ENCODE results near the gene PCDH15.

GRCh38 chr10:53808677-53809372 is 992.2 kb downstream of the PCDH15 start:
- TF ChIP-seq, protein P1, sequence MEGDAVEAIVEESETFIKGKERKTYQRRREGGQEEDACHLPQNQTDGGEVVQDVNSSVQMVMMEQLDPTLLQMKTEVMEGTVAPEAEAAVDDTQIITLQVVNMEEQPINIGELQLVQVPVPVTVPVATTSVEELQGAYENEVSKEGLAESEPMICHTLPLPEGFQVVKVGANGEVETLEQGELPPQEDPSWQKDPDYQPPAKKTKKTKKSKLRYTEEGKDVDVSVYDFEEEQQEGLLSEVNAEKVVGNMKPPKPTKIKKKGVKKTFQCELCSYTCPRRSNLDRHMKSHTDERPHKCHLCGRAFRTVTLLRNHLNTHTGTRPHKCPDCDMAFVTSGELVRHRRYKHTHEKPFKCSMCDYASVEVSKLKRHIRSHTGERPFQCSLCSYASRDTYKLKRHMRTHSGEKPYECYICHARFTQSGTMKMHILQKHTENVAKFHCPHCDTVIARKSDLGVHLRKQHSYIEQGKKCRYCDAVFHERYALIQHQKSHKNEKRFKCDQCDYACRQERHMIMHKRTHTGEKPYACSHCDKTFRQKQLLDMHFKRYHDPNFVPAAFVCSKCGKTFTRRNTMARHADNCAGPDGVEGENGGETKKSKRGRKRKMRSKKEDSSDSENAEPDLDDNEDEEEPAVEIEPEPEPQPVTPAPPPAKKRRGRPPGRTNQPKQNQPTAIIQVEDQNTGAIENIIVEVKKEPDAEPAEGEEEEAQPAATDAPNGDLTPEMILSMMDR (IDR thresholded peaks at IDR 0.05; ENCODE audit: low read length): no peak
- TF ChIP-seq EZH2phosphoT487 (IDR thresholded peaks at IDR 0.05; ENCODE audit: low read length): no peak

Data from MM.1S (cell line).